Stimulated activated CD4-positive, alpha-beta T cell treated with anti-CD3 and anti-CD28 coated beads, Interleukin-15, amount 100 ng/mL, for 1 hour (primary cell): ENCODE results near the gene ZNF276.

Experiments used
- DNase-seq, 2 donors: peaks; one replicate each; pipeline ENCODE4 v3.0.0-alpha.2; 2020; ENCODE audit warnings: low read depth in 1 of 2, low spot score in 1 of 2

Gene ZNF276

DNA sequence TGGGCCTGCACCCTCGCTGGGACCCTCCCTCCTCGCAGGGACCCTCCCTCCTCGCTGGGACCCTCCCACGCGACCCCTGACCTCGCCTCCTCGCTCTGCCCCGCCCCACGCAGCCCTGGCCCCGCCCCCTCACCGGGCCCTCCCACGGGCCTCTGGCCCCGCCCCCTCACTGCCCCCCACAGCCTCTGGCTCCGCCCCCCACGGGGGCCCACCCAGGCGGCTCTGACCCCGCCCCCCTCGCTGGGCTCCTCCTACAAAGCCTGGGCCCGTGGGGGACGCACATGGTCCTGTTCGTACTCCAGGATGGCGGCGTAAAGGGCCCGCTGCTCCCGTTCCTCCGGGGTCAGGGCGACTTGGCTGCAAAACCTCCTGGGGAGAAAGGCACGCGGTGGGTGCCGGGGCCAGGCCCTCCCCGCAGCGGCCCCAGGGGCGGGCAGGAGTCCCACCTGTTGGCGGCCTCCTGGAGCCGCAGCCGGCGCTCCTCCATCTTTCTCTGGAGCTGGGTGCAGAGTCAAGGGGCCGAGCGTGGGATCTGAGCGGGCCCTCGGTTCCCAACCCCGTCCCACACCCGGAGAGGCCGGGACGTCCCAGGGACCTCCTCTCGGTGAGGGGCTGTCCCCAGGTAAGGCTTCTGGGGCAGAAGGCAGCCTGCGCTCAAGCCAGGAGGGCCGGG lies 9.6 kb upstream of the ZNF276 start:
- peak; percentile 58 to 65 for DNase-seq

- no peak for DNase-seq
These were observed 9.0 kb upstream of the ZNF276 start for GRCh38 chr16:89712274-89712781.

GRCh38 chr16:89716493-89716892 lies 4.8 kb upstream of the ZNF276 start:
- DNase-seq: no peak

GRCh38 chr16:89716916-89717687 lies 4.2 kb upstream of the ZNF276 start:
- DNase-seq: no peak

DNA sequence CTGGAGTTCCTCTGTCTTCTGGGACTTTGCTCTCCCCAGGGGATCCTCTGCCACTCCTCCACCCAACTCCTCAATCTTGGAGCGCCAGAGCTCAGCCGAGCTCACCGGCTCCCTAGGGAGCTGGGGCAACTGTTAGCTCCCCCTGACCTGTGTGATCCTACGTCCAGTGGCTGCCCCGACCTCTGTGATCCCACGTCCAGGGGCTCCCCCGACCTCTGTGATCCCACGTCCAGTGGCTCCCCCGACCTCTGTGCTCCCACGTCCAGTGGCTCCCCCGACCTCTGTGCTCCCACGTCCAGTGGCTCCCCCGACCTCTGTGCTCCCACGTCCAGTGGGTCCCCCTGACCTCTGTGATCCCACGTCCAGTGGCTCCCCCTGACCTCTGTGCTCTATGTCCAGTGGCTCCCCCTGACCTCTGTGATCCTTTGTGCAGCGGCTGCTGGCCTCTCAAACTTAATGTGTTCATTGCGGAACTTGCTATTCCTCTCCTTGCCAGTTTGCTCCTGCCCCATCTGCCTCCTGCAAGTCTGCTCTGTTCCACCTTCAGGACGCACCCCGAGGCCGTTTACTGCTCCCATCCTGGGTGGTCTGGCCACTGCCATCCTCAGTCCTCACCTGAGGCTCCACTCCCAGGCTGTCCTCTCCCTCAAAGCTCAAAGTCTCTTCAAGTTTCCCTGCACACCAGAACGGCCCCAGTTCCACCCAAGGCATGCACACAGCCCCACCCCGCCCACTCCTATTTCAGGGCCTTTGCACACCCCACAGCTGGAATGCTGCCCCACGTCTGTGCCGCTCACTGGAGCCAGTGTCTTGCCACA lies 3.4 kb upstream of the ZNF276 start:
- DNase-seq: no peak

DNA sequence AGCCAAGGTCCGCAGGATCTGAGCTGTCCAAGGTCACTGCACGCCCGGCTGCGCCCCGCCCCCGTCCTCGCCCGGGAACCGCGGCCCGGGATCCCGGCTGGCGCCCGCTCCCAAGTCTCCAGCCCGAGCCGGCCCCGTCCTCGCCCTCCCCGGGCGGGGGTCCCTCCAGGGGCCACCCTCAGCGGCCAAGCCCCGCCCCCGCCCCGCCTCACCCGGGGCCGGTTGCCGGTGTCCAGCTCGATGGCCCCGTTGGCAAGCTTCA lies 855 bp upstream of the ZNF276 start:
- DNase-seq: no peak

DNA sequence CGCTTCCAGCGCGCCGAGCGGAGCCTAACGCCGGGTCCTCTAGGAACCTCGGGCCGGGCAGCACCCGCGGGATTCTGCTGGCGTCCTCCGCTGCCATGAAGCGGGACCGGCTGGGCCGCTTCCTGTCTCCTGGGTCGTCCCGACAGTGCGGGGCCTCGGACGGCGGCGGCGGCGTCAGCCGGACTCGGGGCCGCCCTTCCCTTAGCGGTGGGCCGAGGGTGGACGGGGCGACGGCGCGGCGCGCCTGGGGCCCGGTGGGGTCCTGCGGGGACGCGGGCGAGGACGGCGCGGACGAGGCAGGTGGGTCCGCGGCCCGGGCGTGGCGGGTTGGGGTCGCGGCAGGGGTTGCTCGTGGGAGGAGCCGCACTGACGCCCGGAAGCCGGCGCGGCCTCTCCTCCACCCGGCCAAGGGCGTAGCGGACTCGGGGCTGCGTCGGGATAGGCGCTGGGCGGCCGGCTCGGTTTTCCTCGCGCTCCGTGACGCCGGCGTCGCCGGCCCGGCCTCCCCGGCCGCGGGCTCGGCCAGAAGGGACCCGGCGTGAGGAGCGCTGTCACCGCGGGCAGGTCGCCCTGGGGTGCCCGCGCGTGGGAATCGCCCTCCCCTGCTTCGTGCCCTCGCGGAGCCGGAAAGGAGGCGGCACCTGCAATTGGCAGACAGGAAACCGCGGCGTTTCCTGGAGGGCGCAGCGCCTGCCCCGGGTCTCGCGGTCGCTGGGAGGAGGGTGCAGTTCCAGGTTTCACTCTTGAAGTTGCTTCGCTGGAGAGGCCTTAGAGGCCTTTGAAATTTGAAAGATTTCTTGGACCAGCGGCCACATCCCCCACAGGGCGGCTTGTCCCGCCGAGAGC lies 432 bp downstream of the ZNF276 start:
- peak; percentile 63 to 82 for DNase-seq

DNA sequence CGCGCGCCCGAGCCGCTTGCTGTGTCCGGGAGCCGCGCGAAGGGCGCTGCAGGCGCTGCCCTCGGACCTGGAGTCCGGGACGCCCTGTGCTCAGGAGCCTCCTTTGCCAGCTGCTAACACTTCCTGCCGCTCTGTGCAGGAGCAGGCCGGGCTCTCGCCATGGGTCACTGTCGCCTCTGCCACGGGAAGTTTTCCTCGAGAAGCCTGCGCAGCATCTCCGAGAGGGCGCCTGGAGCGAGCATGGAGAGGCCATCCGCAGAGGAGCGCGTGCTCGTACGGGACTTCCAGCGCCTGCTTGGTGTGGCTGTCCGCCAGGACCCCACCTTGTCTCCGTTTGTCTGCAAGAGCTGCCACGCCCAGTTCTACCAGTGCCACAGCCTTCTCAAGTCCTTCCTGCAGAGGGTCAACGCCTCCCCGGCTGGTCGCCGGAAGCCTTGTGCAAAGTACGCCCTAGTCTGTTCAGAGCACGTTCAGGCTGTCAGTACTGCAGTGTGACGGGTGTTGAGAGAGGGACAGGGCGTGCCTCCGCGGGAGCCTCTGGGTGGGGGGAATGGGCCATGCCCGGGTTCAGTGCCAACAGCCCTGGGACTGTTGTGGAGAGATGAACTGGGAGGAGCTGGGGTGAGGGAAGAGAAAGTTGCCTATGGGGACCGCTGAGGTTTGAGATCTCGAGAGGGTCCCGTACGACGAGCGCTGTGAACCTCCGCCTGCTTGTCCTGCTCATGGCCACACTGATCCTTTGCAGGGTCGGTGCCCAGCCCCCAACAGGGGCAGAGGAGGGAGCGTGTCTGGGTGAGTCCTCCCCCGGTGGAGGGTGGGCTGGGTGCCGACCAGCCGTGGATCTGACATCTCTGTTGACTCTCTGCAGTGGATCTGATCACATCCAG lies 1.3 kb downstream of the ZNF276 start:
- DNase-seq: peak; percentile 34 to 66

DNA sequence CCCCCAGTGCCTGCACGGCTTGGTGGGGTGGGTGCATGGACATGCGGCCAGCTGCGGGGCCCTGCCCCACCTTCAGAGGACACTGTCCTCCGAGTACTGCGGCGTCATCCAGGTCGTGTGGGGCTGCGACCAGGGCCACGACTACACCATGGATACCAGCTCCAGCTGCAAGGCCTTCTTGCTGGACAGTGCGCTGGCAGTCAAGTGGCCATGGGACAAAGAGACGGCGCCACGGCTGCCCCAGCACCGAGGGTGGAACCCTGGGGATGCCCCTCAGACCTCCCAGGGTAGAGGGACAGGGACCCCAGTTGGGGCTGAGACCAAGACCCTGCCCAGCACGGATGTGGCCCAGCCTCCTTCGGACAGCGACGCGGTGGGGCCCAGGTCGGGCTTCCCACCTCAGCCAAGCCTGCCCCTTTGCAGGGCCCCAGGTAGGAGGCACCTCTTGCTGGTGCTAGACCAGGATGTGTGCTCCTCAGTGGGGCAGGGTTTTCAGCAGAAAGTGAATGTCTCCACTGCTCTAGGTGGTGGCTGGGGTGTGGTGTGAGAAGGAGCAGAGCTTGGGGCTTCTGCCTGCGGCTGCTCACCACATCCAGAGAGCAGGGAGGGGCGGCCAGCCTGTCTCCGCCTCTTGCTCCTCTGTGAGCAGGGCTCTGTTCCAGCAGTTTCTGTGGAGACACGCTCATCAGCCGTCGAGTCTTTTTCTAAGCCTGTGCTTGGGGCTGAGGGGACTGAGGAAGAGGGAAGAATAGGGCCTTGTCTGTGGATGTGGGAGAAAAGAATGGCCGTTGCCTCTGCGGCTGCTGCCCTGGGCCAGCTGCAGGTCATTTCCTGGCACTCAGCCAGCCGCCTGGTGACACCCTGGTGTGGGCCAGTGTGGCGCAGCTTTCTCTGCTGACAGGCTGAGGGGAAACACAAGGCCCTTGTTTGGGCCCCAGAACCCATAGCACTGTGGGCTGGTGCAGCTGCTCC lies 2.2 kb downstream of the ZNF276 start:
- peak; percentile 37 to 56 for DNase-seq

GRCh38 chr16:89727406-89728120 lies 6.2 kb downstream of the ZNF276 start:
- no peak for DNase-seq

GRCh38 chr16:89729293-89729692 lies 8.0 kb downstream of the ZNF276 start:
- no peak for DNase-seq

- DNase-seq: no peak
These were observed 8.7 kb downstream of the ZNF276 start for GRCh38 chr16:89729863-89730593.

DNA sequence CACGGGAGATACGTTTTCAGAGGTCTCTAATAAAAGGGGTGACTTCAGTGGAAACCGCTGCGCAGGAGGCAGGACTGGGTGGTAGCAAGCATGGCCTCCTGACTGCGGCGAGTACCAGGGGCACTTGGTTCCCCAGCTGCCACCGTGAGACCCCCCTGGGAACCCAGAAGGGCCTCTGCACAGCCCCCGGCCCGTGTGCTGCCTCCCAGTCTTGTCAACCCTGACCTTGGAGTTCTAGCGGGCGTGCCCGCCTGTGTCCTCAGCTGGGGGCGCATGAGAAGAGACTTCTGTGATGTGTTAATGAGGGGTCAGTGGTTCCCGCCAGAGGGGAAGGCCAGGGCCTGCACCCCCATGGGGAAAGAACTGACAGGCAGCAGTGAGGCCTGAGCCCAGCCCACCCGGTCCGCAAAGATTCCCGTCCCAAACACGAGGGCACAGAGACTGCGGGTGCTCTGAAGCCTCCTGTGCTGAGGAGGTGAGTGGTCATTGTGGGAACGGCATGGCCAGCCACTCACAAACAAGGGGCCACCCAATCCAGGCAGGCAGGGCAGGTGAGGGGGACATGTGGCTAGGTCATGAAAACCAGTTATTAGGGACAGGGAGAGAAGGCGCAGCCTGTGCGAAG lies 9.4 kb downstream of the ZNF276 start:
- DNase-seq: no peak

DNA sequence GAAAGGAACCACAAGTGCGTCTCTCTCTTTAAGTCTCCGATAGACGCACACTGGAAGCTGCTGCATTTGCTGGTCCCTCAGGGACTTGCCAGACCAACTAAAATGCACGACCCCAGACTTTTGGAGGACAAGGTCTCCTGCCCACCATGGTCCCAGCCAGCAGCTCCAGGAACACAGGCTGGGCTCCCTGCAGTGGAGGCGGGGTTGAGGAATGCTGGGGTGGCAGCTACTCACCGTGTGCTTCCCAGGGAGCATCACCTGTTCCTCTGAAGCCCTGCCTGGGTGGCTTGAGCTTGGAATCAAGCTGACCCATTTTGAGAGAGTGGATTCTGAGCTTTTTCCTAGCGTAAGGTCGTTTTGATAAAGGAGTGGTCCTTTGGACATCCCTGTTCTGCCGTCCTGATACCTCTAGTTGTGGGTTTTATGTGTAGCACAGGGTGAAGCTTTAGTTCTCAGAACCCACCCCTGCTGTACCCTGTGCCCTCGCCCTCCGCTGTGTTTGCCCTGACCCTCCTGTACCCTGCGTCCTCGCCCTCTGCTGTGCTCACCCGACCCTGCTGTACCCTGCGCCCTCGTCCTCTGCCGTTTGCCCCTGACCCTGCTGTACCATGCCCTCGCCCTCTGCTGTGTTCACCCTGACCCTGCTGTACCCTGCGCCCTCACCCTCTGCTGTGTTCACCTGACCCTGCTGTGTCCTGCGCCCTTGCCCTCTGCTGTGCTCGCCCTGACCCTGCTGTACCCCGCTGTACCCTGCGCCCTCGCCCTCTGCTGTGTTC lies 11.0 kb downstream of the ZNF276 start:
- DNase-seq: no peak

DNA sequence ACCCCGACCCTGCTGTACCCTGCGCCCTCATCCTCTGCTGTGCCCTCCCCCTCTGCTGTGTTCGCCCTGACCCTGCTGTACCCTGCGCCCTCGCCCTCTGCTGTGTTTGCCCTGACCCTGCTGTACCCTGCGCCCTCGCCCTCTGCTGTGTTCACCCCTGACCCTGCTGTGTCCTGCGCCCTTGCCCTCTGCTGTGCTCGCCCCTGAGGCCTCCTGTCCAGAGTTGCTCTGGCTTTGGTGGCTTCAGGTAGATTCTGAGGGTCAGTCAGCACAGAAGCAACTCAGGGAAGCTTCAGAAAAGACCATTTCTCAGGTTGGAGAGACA lies 11.5 kb downstream of the ZNF276 start:
- no peak for DNase-seq

- no peak for DNase-seq
These were observed 12.0 kb downstream of the ZNF276 start for GRCh38 chr16:89733322-89733721.

DNA sequence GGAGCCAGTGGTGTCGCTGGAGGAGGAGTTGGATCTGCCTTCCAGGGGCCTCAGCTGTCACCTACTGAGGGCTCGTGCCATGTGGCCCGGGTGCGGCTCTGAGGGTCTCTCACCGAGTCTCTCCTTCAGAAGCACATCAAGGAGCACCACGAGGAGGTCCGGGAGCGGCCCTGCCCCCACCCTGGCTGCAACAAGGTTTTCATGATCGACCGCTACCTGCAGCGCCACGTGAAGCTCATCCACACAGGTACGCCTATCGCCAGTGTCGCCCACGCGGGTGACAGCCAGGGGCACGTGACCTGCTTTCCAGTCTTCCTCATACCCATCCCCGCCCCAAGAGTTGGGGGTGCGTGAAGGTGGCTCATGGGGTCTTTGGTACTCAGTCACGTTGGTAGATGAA lies 12.5 kb downstream of the ZNF276 start:
- DNase-seq: no peak
